Activated gamma-delta T cell treated with anti-CD3 and anti-CD28 coated beads, Interleukin-2, amount 50 U/mL, for 16 hours (primary cell): ENCODE results near the gene GNAQ.

Source experiments
- DNase-seq: peaks from one replicate; pipeline ENCODE4 v3.0.0-alpha.2; 2020; ENCODE audit warnings: low read depth

The GNAQ gene

DNA sequence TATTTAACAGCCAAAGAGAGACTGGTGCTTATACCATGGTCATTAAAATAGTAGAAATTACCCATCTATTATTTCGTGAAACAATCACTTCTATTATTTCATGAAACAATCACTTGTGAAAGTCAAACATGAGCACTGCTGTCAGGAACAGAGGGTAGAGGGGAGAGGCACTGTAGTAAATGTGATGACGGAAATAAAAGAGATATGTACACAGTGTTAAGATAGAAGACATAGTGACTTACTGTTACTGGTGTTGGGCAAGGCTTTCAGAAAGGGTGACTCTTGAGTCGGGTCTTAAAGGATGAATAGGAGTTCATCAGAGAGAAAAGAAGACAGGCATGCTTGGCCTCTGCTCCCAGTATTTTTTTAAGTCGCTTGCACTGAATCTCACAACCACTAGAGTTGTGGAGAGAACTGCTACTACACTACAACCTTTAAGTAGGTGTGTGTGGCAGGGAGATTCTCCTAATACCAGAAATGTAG lies 220.9 kb downstream of the GNAQ start:
- DNase-seq = no peak

- no peak for DNase-seq
Observed at GRCh38 chr9:77810047-77810446, 221.6 kb downstream of the GNAQ start.

DNA sequence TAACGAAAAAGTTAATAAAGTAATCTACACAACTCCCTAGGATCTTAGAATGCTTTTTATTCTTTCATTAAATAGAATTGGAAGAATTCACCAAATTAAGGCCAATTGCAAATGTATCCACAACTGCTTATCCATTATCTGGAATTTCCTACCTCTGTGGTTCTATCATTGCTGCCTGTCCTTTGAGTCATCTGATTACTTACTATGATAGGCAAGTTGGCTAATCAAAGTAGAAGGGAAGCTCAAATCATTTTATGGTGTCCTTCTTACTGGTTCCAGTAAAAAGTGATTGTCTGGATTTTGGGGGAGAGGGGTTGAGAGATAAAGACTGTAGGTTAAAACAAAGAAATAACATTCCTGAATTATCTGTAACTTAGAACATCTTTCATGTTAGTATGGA lies 222.1 kb downstream of the GNAQ start:
- DNase-seq = no peak

- no peak for DNase-seq
Observed at GRCh38 chr9:77808751-77809081, 222.9 kb downstream of the GNAQ start.

GRCh38 chr9:77807846-77808750 lies 223.5 kb downstream of the GNAQ start:
- DNase-seq = no peak

- DNase-seq = no peak
Observed at GRCh38 chr9:77807281-77807683, 224.3 kb downstream of the GNAQ start.

- DNase-seq = no peak
Observed at GRCh38 chr9:77806741-77807140, 224.9 kb downstream of the GNAQ start.

DNA sequence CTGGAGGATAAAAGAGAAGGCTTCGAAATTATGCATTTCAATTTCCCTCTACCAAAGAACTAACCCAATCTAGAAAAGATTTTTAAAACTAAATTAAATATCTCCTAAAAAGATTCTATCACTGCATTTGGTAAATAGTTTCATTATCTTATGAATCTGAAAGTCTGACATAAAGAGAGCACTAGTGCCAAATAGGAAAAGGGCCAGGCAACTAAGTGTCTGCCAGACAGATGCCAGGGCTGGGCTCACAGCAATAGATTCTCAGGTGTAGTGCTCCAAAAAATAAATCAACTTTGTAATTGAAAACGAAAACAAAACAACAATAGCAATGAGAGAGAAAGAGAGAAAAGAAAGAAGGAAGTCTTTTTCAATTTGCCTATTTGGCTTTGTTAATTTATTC lies 225.8 kb downstream of the GNAQ start:
- DNase-seq = no peak

- no peak for DNase-seq
Observed at GRCh38 chr9:77803423-77803822, 228.2 kb downstream of the GNAQ start.

DNA sequence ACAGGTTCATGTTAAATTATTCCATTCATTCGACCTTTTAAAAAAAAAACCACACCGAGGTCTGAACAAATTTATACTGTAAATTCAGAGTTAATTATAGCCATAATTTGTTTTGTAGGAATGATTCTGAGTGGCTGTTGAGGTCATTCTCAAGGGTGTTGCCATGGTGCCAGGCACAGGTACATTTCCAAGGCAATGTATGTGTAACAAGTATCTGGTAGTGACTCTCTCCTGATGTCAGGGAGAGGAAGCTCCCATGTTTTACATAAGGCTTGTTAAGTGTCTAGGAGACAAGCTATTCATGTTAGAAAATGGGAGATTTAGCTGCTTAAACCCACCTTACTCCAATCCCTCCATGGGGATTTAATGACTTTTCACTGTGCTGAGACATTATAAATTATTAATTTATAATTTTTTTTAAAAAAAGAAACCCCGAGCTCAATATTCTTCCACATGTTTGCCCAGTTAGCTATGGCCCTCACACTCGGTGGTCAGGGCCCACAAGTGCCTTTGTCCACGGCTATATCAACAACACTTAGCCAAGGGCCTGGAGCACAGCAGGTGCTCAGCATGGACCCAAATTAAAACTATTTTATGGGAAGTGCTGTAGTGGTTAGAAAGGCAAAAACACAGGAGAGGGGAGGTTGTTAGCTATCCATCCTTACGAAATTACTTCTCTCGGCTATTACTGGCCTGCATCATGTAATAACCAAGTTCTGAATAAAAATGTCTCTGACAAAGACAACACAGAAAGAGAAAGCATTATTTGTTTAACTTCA lies 228.9 kb downstream of the GNAQ start:
- DNase-seq = no peak

- DNase-seq = no peak
Observed at GRCh38 chr9:77802064-77802463, 229.5 kb downstream of the GNAQ start.

DNA sequence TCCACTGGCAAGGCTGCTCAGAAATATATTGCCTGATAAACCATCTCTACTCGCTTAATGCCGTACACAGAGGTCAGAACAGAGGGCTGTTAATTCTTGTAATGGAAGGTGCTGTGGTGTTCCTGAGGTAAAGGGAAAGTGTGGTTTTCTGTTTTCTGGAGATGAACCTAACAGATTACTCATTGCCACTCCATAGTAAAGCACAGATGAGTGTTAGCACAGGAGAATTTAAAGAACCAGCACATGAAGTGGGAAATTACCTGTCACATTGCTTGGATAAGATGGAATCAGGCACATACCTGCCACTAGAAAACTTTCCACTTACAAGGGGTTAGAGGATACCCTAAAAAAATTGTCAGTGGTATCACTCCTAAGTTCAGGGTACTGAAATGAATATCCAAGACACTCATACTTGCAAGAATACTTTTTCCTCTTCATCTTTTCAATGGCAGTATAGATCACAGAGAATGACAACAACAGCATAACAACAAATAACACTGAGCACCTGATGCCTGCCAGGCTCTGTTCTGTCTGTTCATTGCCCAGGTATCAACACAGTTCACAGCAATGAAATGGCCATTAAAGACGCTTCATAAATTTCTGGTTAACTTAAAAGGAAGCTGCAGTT lies 230.6 kb downstream of the GNAQ start:
- DNase-seq = no peak

DNA sequence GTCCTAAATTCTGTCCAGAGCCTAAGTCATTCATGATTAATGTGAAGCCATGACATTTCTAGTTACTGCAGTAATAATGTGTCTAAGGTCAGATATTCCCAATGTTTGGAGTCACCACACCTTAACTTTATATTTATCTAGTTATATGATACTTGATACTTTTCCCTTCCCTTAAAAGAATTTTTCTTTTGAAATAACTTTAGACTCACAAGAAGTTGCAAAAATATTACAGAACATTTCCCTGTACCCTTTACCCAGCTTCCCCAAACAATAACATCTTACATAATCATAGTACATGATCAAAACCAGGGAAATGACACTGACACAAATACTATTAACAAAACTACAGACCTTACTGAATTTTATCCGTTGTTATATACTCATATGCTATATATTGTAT lies 233.5 kb downstream of the GNAQ start:
- no peak for DNase-seq

- DNase-seq = no peak
Observed at GRCh38 chr9:77794985-77795384, 236.6 kb downstream of the GNAQ start.

- no peak for DNase-seq
Observed at GRCh38 chr9:77793849-77794248, 237.8 kb downstream of the GNAQ start.

- no peak for DNase-seq
Observed at GRCh38 chr9:77789891-77790290, 241.7 kb downstream of the GNAQ start.

DNA sequence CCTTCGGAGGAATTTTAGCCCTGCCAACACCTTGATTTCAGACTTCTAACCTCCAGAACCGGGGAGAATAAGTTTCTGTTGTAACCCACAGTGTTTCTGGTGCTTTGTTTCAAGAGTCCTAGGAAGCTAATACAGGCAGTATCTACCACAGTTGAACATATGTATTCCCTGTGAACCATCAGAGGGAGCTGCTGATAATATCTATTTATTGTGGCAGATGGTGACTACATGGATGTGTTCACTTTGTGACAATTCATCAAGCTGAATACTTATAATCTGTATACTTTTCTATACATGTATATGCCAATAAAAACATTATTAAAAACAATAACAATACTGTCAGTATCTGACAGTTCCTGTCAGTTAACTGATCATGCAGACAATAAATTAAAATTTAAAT lies 246.3 kb downstream of the GNAQ start:
- DNase-seq = no peak

DNA sequence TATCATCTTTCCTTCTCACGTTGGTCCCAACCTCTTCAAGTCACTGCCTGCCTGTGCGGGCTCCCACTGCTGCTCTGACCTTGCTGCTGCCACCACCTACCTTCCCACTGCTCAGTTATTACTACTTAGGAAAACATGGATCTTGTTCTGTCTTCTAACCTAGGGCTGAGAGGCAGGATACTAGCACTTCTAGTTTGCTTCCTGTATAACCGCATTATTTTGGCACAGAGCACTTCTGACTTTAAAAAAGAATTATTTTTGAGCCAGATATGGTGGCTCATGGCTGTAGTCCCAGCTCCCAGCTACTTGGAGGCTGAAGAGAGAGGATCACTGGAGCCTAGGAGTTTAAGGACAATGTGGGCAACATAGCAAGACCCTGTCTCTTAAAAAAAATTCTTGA lies 248.1 kb downstream of the GNAQ start:
- DNase-seq = no peak

DNA sequence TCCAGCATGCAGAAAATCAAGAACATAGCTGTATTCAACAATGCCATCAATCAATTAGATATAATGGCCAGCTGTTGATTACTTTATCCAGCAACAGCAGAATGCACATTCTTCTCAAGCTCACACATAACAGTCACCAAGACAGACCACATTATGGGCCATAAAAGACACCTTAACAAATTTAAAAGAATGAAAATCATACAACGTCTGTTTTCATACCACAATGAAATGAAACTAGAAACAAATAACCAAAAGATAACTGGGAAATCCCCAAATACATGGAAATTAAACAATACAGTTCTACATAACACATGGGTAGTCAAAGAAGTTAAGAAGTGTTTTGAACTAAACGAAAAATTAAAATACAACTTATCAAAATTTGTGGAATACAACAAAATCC lies 252.6 kb downstream of the GNAQ start:
- no peak for DNase-seq

GRCh38 chr9:77773381-77773780 lies 258.2 kb downstream of the GNAQ start:
- no peak for DNase-seq

- DNase-seq = no peak
Observed at GRCh38 chr9:77772646-77773045, 259.0 kb downstream of the GNAQ start.

- DNase-seq = no peak
Observed at GRCh38 chr9:77771171-77771570, 260.4 kb downstream of the GNAQ start.

GRCh38 chr9:77770340-77770739 lies 261.3 kb downstream of the GNAQ start:
- DNase-seq = no peak
